ENCODE measurements around the gene ANAPC5.

DNA sequence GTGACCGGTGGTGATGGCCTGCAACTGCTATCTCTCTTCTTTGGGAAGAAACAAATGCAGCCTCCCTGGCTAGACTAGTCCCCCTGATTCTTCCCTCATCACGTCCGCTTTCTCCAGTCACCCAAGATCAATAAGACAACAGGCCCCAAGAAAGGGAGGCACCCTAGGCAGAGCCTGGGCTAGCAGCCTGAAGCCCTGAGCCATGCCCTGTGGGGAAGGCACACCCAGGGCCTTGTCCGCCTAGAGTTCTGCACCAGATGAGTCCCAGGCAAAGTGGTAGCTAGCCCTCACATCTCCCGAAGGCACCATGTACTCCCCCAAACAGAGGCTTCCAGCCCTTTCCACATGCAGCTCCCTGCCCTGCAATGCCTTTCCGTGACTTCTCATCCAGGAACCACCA lies 90.8 kb downstream of the ANAPC5 start:
- TF ChIP-seq TAF1 (IDR thresholded peaks at IDR 0.05; ENCODE audit: borderline replicate concordance, insufficient read depth, low read length): no peak
- TF ChIP-seq, protein P1, sequence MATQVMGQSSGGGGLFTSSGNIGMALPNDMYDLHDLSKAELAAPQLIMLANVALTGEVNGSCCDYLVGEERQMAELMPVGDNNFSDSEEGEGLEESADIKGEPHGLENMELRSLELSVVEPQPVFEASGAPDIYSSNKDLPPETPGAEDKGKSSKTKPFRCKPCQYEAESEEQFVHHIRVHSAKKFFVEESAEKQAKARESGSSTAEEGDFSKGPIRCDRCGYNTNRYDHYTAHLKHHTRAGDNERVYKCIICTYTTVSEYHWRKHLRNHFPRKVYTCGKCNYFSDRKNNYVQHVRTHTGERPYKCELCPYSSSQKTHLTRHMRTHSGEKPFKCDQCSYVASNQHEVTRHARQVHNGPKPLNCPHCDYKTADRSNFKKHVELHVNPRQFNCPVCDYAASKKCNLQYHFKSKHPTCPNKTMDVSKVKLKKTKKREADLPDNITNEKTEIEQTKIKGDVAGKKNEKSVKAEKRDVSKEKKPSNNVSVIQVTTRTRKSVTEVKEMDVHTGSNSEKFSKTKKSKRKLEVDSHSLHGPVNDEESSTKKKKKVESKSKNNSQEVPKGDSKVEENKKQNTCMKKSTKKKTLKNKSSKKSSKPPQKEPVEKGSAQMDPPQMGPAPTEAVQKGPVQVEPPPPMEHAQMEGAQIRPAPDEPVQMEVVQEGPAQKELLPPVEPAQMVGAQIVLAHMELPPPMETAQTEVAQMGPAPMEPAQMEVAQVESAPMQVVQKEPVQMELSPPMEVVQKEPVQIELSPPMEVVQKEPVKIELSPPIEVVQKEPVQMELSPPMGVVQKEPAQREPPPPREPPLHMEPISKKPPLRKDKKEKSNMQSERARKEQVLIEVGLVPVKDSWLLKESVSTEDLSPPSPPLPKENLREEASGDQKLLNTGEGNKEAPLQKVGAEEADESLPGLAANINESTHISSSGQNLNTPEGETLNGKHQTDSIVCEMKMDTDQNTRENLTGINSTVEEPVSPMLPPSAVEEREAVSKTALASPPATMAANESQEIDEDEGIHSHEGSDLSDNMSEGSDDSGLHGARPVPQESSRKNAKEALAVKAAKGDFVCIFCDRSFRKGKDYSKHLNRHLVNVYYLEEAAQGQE (IDR thresholded peaks at IDR 0.05; ENCODE audit: insufficient read depth in 1 of 2, low read depth in 2 of 2, low read length in 2 of 2): no peak
- TF ChIP-seq POLR2AphosphoS5 (IDR thresholded peaks at IDR 0.05; ENCODE audit: low read depth, low read length): no peak
- TF ChIP-seq SIN3A (IDR thresholded peaks at IDR 0.05; ENCODE audit: borderline replicate concordance, insufficient read depth, low read length): no peak
